Fibroblast of lung (primary cell): ENCODE results near the gene STAT4. TPM values are rescaled to one million over a fixed set of nuclear protein-coding genes. Genes with fewer than 3 reads are reported as not detected.

Source experiments
- DNase-seq, 2 donors: peaks; one replicate each; pipeline versions ENCODE4 v3.0.0 to v3.0.0-alpha.2; 2010; ENCODE audit warnings: low read depth in 2 of 2
- H2AFZ ChIP-seq: 2 replicates; pipeline ENCODE4 v1.5.1; 2012; ENCODE audit warnings: low read length, control low read depth, inconsistent platforms
- H3K27ac ChIP-seq: 2 replicates; pipeline ENCODE4 v1.5.1; 2011; ENCODE audit warnings: low read length, control low read depth; ENCODE audit not compliant: insufficient read depth
- H3K27me3 ChIP-seq: 2 replicates; pipeline ENCODE4 v1.5.1; 2011; ENCODE audit warnings: mild to moderate bottlenecking, low read length; ENCODE audit not compliant: control insufficient read depth, insufficient read depth
- H3K36me3 ChIP-seq: 2 replicates; pipeline ENCODE4 v1.5.1; 2011; ENCODE audit warnings: low read length; ENCODE audit not compliant: control insufficient read depth, insufficient read depth
- H3K4me1 ChIP-seq: 2 replicates; pipeline ENCODE4 v1.5.1; 2011; ENCODE audit warnings: low read length; ENCODE audit not compliant: control insufficient read depth, insufficient read depth; ENCODE audit errors: extremely low read depth
- H3K4me2 ChIP-seq: 2 replicates; pipeline ENCODE4 v1.5.1; 2011; ENCODE audit warnings: low read length, control low read depth; ENCODE audit not compliant: insufficient read depth; ENCODE audit errors: extremely low read depth
- H3K4me3 ChIP-seq, 4 experiments: fragments of 200-600 bp in 1 of 4; sonication (generic) in 1 of 4; replicated peaks in 1 of 4; 2 replicates each; pipeline ENCODE4 v1.5.1; 2011 to 2016; ENCODE audit warnings: low read length in 4 of 4, low read depth in 3 of 4, mild to moderate bottlenecking in 3 of 4, control low read depth in 2 of 4, inconsistent platforms in 1 of 4, mixed read lengths in 1 of 4; ENCODE audit not compliant: insufficient read depth in 1 of 4; ENCODE audit errors: control extremely low read depth in 1 of 4
- H3K79me2 ChIP-seq: 2 replicates; pipeline ENCODE4 v1.5.1; 2012; ENCODE audit warnings: mild to moderate bottlenecking, low read length, inconsistent platforms; ENCODE audit not compliant: control insufficient read depth, insufficient read depth
- H3K9ac ChIP-seq: 2 replicates; pipeline ENCODE4 v1.5.1; 2011; ENCODE audit warnings: mild to moderate bottlenecking, low read length, control low read depth; ENCODE audit not compliant: insufficient read depth
- H3K9me3 ChIP-seq: 2 replicates; pipeline ENCODE4 v1.5.1; 2012; ENCODE audit warnings: low read depth, low read length; ENCODE audit not compliant: control insufficient read depth, insufficient read depth
- H4K20me1 ChIP-seq: 2 replicates; pipeline ENCODE4 v1.5.1; 2011; ENCODE audit warnings: low read length; ENCODE audit not compliant: control insufficient read depth, insufficient read depth; ENCODE audit errors: extremely low read depth
- EZH2 ChIP-seq: IDR thresholded peaks from 2 replicates; pipeline ENCODE4 v1.5.1; 2012; ENCODE audit warnings: low read length, control low read depth, mild to moderate bottlenecking; ENCODE audit errors: missing control alignments
- polyA plus RNA-seq, 2 donors: library from polyadenylated mRNA; depleted of rRNA in 1 of 2; stranded (reverse) in 1 of 2; unstranded in 1 of 2; fragments of >200 nt; gene quantifications; 2 replicates each; pipeline ENCODE4 v1.2.1, GENCODE V29; 2011 to 2012; ENCODE audit warnings: missing spikeins in 1 of 2
- total RNA-seq: library from RNA; depleted of rRNA; stranded (reverse); fragments of >200 nt; gene quantifications from 2 replicates; pipeline ENCODE4 v1.2.1, GENCODE V29; 2014
- TF ChIP-seq, protein P1 (sequence below), 2 donors: IDR thresholded peaks in 1 of 2; conservative IDR thresholded peaks in 1 of 2; 1 replicate in 1 of 2; 2 replicates in 1 of 2; pipeline ENCODE4 v1.5.1; 2011 to 2012; ENCODE audit warnings: low read length in 2 of 2, control low read depth in 1 of 2, inconsistent platforms in 1 of 2, low read depth in 1 of 2, mild to moderate bottlenecking in 1 of 2

The STAT4 gene
- total and polyA plus RNA-seq, 2 donors (not counting 1 experiment from before 2014, with no cell fraction given): 0.66 to 1.2 TPM

DNA sequence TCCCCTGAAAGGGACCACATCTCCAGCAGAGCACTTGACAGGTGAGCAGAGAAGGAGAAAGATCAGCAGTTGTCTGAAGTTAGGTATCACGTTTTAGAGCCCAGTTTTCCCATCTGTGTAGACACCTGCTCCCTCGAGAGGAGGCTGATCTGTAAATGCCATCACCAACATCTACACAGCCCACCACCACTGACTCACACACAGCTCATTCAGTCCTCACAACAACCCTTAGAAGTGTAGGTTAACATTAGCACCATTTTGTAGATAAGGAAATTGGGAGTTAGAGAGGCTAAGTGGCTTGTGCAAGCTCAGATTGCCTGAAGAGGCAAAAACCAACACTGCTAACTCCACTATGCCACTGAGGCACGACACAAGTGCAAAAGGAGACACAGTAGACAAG lies 99.6 kb downstream of the STAT4 start:
- no peak overlapping the region for H3K9ac ChIP-seq
- no peak overlapping the region for H2AFZ ChIP-seq
- H3K36me3 ChIP-seq: no peaks in the 10 kb centered on the region
- peak overlapping the region; percentile 41 for H3K27ac ChIP-seq
- H3K79me2 ChIP-seq: no peaks in the 10 kb centered on the region
- H3K9me3 ChIP-seq: no peaks in the 10 kb centered on the region
- no peak overlapping the region for H3K4me3 ChIP-seq
- H3K4me1 ChIP-seq: peaks cover 15% of the 10 kb centered on the region
- DNase-seq: peak in 1 of 2 donors; percentile 44
- H3K27me3 ChIP-seq: no peaks in the 10 kb centered on the region
- TF ChIP-seq, protein P1, sequence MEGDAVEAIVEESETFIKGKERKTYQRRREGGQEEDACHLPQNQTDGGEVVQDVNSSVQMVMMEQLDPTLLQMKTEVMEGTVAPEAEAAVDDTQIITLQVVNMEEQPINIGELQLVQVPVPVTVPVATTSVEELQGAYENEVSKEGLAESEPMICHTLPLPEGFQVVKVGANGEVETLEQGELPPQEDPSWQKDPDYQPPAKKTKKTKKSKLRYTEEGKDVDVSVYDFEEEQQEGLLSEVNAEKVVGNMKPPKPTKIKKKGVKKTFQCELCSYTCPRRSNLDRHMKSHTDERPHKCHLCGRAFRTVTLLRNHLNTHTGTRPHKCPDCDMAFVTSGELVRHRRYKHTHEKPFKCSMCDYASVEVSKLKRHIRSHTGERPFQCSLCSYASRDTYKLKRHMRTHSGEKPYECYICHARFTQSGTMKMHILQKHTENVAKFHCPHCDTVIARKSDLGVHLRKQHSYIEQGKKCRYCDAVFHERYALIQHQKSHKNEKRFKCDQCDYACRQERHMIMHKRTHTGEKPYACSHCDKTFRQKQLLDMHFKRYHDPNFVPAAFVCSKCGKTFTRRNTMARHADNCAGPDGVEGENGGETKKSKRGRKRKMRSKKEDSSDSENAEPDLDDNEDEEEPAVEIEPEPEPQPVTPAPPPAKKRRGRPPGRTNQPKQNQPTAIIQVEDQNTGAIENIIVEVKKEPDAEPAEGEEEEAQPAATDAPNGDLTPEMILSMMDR (conservative IDR thresholded peaks at IDR 0.05 in 1 of 2, IDR thresholded peaks at IDR 0.05 in 1 of 2; ENCODE audit: low read depth in 1 of 2, low read length in 2 of 2): no peak
- no peak for TF ChIP-seq EZH2
- H4K20me1 ChIP-seq: no peaks in the 10 kb centered on the region
- H3K4me2 ChIP-seq: no peak overlapping the region

DNA sequence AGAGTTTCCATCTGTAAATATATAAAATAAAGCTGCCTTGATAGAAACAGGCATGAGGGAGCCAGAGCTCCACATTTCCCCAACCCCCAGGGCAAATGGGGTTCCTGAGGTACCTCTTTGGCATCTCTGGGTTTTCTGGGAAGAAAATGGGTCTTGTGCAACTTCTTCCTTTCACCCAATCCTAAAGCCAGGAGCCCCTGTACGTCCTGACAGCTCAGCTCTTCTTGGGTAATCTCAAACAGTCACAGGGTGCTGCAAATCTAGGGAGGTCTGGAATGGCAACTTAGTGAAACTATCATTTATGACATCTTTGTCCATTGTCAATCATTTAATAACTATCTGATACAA lies 100.2 kb downstream of the STAT4 start:
- H3K36me3 ChIP-seq: no peaks in the 10 kb centered on the region
- TF ChIP-seq, protein P1 (conservative IDR thresholded peaks at IDR 0.05 in 1 of 2, IDR thresholded peaks at IDR 0.05 in 1 of 2; ENCODE audit: low read depth in 1 of 2, low read length in 2 of 2): no peak
- TF ChIP-seq EZH2: no peak
- H3K4me2 ChIP-seq: no peak overlapping the region
- no peak overlapping the region for H2AFZ ChIP-seq
- H4K20me1 ChIP-seq: no peaks in the 10 kb centered on the region
- peaks cover 15% of the 10 kb centered on the region for H3K4me1 ChIP-seq
- H3K27ac ChIP-seq: peak overlapping the region; percentile 41
- DNase-seq: peak; percentile 38 to 47
- H3K9ac ChIP-seq: no peak overlapping the region
- H3K79me2 ChIP-seq: no peaks in the 10 kb centered on the region
- no peaks in the 10 kb centered on the region for H3K9me3 ChIP-seq
- H3K27me3 ChIP-seq: no peaks in the 10 kb centered on the region
- H3K4me3 ChIP-seq: no peak overlapping the region

DNA sequence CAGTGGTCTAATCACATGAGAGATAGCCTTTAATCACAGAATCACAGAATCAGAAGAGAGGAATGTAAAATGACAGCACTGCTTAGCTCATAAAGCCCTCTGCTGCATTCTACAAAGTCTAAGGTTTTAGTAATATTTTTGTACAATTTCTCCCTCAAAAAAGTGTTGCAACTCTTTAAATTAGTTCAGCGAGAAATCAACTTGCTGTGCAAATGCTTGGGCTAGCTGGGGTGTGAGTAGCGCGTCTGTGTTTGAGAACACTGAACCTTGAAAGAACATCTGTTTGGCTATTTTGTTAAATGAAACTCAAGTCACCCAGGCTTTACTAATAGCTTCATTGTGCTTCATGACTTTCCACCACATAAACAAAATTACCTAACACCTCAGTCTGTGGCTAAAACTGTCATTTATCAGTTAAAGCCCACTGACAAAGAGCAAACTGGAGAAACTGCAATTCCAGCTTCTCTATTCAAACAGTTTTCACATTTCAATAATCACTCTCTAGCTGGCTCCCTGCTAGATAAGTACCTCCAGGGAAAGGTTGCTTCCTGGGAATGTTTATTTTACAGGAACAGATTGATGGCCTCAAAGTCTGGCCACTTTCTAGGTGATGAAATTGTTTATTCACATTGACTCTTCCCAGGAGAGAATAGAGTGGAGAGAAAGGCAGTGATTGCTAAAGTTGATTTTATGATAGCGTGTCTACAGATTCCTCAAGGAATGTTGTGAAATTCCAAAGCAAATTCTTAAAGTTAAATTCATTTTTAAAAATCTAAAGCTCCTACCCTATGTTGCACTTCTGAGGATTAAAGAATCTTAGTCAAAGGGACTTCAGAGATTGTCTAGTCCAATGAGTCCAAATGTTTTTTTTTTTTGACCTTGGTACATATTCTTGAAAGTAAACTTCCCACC lies 100.8 kb downstream of the STAT4 start:
- H3K4me3 ChIP-seq: no peak overlapping the region
- H2AFZ ChIP-seq: no peak overlapping the region
- TF ChIP-seq, protein P1 (conservative IDR thresholded peaks at IDR 0.05 in 1 of 2, IDR thresholded peaks at IDR 0.05 in 1 of 2; ENCODE audit: low read depth in 1 of 2, low read length in 2 of 2): no peak
- no peak for TF ChIP-seq EZH2

More for the DNA sequence above, 100.8 kb downstream of the STAT4 start:
- no peaks in the 10 kb centered on the region for H3K27me3 ChIP-seq
- no peaks in the 10 kb centered on the region for H3K79me2 ChIP-seq
- no peak overlapping the region for H3K9ac ChIP-seq
- H3K4me2 ChIP-seq: no peak overlapping the region
- H3K9me3 ChIP-seq: no peaks in the 10 kb centered on the region
- peaks cover 15% of the 10 kb centered on the region for H3K4me1 ChIP-seq
- H4K20me1 ChIP-seq: no peaks in the 10 kb centered on the region
- peak; percentile 41 to 74 for DNase-seq
- H3K27ac ChIP-seq: peak overlapping the region; percentile 41
- H3K36me3 ChIP-seq: no peaks in the 10 kb centered on the region
